ENCODE data around the gene MGME1. TPM values are rescaled to one million over a fixed set of nuclear protein-coding genes. Genes with fewer than 3 reads are reported as not detected.

MGME1 gene
- total and polyA plus RNA-seq, 2 donors (not counting 1 experiment from before 2014, with no cell fraction given): 11.7 to 11.9 TPM

DNA sequence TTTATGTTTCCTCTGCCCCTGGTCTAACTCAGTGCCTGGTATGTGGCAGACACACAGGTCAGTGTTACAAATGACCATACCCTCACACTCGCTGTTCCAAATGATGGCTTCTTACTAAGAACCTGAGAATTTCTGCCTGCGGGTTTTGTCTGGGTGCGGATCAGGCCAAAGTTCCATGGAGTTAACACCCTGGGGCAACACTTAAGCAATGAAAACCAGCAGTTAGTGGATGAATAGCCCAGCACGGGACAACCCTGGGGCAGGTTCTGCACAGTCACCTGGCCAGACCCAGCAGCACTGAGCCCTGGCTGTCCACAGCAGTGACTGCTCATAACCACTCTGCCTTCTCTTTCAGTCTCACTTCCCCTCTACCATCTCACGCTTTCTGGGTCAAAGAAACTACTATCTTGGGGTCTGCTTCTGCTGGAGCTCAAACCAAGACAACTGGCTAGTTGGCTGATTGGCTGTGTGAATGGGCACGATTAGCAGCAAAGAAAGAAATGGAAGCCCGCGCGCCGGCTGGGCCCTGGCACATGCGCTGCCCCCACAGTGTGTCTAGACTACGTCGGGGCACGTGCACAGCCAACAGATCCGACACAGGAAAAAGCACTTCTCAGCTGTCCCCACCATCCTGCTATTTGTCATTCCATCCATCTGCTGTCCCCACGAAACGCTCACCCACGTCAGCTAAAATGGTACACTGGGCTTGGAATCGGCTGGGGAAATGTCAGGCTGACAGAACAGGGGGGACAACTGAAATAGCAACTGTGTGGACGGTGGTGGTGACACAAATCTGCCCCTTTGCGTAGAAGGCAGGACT is 36.6 kb downstream of the MGME1 start:
- H3K79me2 ChIP-seq (ENCODE audit: control insufficient read depth, insufficient read depth, low read length): no peaks in the 10 kb centered on the region
- H4K20me1 ChIP-seq (ENCODE audit: control insufficient read depth, extremely low read depth, insufficient read depth, low read length): no peaks in the 10 kb centered on the region
- no peaks in the 10 kb centered on the region for H3K27me3 ChIP-seq (ENCODE audit: control insufficient read depth, insufficient read depth, low read length)
- H3K36me3 ChIP-seq (ENCODE audit: control insufficient read depth, insufficient read depth, low read length): no peaks in the 10 kb centered on the region
- H3K9me3 ChIP-seq (ENCODE audit: control insufficient read depth, insufficient read depth, low read depth, low read length): no peaks in the 10 kb centered on the region
- H3K4me3 ChIP-seq (replicated peaks in 1 of 4; ENCODE audit: control extremely low read depth in 1 of 4, insufficient read depth in 1 of 4, low read depth in 3 of 4, low read length in 4 of 4): no peak overlapping the region
- H3K9ac ChIP-seq (ENCODE audit: insufficient read depth, low read length): no peak overlapping the region
- DNase-seq (ENCODE audit: low read depth in 2 of 2): no peak
- H3K4me1 ChIP-seq (ENCODE audit: control insufficient read depth, extremely low read depth, insufficient read depth, low read length): peaks cover 2% of the 10 kb centered on the region
- H3K27ac ChIP-seq (ENCODE audit: insufficient read depth, low read length): no peak overlapping the region
- H3K4me2 ChIP-seq (ENCODE audit: extremely low read depth, insufficient read depth, low read length): no peak overlapping the region
- no peak for TF ChIP-seq EZH2 (IDR thresholded peaks at IDR 0.05; ENCODE audit: low read length, missing control alignments)
- TF ChIP-seq, protein P1, sequence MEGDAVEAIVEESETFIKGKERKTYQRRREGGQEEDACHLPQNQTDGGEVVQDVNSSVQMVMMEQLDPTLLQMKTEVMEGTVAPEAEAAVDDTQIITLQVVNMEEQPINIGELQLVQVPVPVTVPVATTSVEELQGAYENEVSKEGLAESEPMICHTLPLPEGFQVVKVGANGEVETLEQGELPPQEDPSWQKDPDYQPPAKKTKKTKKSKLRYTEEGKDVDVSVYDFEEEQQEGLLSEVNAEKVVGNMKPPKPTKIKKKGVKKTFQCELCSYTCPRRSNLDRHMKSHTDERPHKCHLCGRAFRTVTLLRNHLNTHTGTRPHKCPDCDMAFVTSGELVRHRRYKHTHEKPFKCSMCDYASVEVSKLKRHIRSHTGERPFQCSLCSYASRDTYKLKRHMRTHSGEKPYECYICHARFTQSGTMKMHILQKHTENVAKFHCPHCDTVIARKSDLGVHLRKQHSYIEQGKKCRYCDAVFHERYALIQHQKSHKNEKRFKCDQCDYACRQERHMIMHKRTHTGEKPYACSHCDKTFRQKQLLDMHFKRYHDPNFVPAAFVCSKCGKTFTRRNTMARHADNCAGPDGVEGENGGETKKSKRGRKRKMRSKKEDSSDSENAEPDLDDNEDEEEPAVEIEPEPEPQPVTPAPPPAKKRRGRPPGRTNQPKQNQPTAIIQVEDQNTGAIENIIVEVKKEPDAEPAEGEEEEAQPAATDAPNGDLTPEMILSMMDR (conservative IDR thresholded peaks at IDR 0.05 in 1 of 2, IDR thresholded peaks at IDR 0.05 in 1 of 2; ENCODE audit: low read depth in 1 of 2, low read length in 2 of 2): no peak
- H2AFZ ChIP-seq (ENCODE audit: low read length): no peak overlapping the region

DNA sequence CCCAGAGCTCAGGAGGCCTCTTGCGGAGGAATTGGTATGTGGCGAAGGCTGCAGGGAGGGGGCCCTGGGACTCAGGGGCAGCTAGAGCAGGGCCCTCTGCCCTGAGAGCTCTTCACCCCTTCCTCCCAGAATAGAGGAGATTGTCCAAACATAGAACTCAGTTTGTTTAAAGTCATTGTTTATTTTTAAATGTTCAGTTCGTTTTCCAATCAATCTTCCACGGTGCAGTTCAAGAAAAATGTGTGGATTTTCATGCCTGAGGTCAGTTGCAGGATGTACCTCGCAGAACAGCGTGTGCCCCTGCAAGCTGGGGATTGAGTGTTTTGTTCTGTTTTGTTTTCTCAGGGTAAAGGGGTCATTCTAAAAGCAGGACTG is 37.2 kb downstream of the MGME1 start:
- Histone ChIP-seq H3K4me1 (ENCODE audit: control insufficient read depth, extremely low read depth, insufficient read depth, low read length) (peaks cover 2% of the 10 kb centered on the region), H3K4me2 (ENCODE audit: extremely low read depth, insufficient read depth, low read length) (no peak overlapping the region), H3K79me2 (ENCODE audit: control insufficient read depth, insufficient read depth, low read length) (no peaks in the 10 kb centered on the region), H3K36me3 (ENCODE audit: control insufficient read depth, insufficient read depth, low read length) (no peaks in the 10 kb centered on the region), H3K27ac (ENCODE audit: insufficient read depth, low read length) (no peak overlapping the region), H2AFZ (ENCODE audit: low read length) (no peak overlapping the region), H3K9me3 (ENCODE audit: control insufficient read depth, insufficient read depth, low read depth, low read length) (no peaks in the 10 kb centered on the region), H4K20me1 (ENCODE audit: control insufficient read depth, extremely low read depth, insufficient read depth, low read length) (no peaks in the 10 kb centered on the region), H3K27me3 (ENCODE audit: control insufficient read depth, insufficient read depth, low read length) (no peaks in the 10 kb centered on the region), H3K4me3 (replicated peaks in 1 of 4; ENCODE audit: control extremely low read depth in 1 of 4, insufficient read depth in 1 of 4, low read depth in 3 of 4, low read length in 4 of 4) (no peak overlapping the region), H3K9ac (ENCODE audit: insufficient read depth, low read length) (no peak overlapping the region)
- TF ChIP-seq EZH2 (IDR thresholded peaks at IDR 0.05; ENCODE audit: low read length, missing control alignments): no peak
- TF ChIP-seq, protein P1 (conservative IDR thresholded peaks at IDR 0.05 in 1 of 2, IDR thresholded peaks at IDR 0.05 in 1 of 2; ENCODE audit: low read depth in 1 of 2, low read length in 2 of 2): no peak
- DNase-seq (ENCODE audit: low read depth in 2 of 2): peak in 1 of 2 donors; percentile 76

DNA sequence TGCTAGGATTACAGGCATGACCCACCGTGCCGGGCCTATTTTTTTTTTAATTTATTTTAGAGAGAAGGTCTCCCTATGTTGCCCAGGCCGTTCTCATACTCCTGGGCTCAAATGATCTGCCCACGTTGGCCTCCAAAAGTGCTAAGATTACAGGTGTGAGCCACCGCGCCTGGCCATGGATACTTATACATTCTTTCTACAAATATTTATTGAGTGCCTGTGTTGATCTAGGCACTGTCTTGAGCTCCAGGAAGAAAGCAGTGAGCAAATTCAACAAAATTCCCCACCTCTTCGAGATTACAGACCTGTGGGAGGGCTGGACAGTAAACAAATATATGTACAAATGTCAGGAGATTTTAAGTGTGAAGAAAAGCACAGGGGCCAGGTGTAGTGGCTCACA is 37.9 kb downstream of the MGME1 start:
- DNase-seq (ENCODE audit: low read depth in 2 of 2): no peak
- TF ChIP-seq EZH2 (IDR thresholded peaks at IDR 0.05; ENCODE audit: low read length, missing control alignments): no peak
- TF ChIP-seq, protein P1 (conservative IDR thresholded peaks at IDR 0.05 in 1 of 2, IDR thresholded peaks at IDR 0.05 in 1 of 2; ENCODE audit: low read depth in 1 of 2, low read length in 2 of 2): no peak
- no peak overlapping the region for H2AFZ ChIP-seq (ENCODE audit: low read length)

More for the DNA sequence above, 37.9 kb downstream of the MGME1 start:
- H3K9ac ChIP-seq (ENCODE audit: insufficient read depth, low read length): no peak overlapping the region
- H4K20me1 ChIP-seq (ENCODE audit: control insufficient read depth, extremely low read depth, insufficient read depth, low read length): no peaks in the 10 kb centered on the region
- H3K27ac ChIP-seq (ENCODE audit: insufficient read depth, low read length): no peak overlapping the region
- H3K79me2 ChIP-seq (ENCODE audit: control insufficient read depth, insufficient read depth, low read length): no peaks in the 10 kb centered on the region
- H3K4me1 ChIP-seq (ENCODE audit: control insufficient read depth, extremely low read depth, insufficient read depth, low read length): peaks cover 2% of the 10 kb centered on the region
- no peaks in the 10 kb centered on the region for H3K36me3 ChIP-seq (ENCODE audit: control insufficient read depth, insufficient read depth, low read length)
- H3K4me3 ChIP-seq (replicated peaks in 1 of 4; ENCODE audit: control extremely low read depth in 1 of 4, insufficient read depth in 1 of 4, low read depth in 3 of 4, low read length in 4 of 4): no peak overlapping the region
- H3K4me2 ChIP-seq (ENCODE audit: extremely low read depth, insufficient read depth, low read length): no peak overlapping the region
- no peaks in the 10 kb centered on the region for H3K27me3 ChIP-seq (ENCODE audit: control insufficient read depth, insufficient read depth, low read length)
- H3K9me3 ChIP-seq (ENCODE audit: control insufficient read depth, insufficient read depth, low read depth, low read length): no peaks in the 10 kb centered on the region

Data from fibroblast of lung (primary cell).